Neuronal stem cell (in vitro differentiated cells): Measurements from ENCODE around the gene CTDP1.
A peak's percentile ranks its signal among the peaks of the same experiment; 100 is the strongest.

Experiments used
- DNase-seq: peaks from one replicate; pipeline ENCODE4 v3.0.0-alpha.2; 2013; ENCODE audit warnings: low spot score
- H2AFZ ChIP-seq: one replicate; pipeline ENCODE4 v1.6.1; 2013; ENCODE audit warnings: mild to moderate bottlenecking, low read length, inconsistent platforms
- H2AK5ac ChIP-seq: 2 replicates; pipeline ENCODE4 v1.6.1; 2013; ENCODE audit warnings: low read depth, mild to moderate bottlenecking, inconsistent platforms, low read length, moderate library complexity, mixed read lengths
- H2BK120ac ChIP-seq: 2 replicates; pipeline ENCODE4 v1.6.1; 2013; ENCODE audit warnings: low read depth, mild to moderate bottlenecking, inconsistent platforms, low read length, moderate library complexity, mixed read lengths
- H2BK12ac ChIP-seq: one replicate; pipeline ENCODE4 v1.6.1; 2013; ENCODE audit warnings: low read length, inconsistent platforms
- H2BK15ac ChIP-seq: 2 replicates; pipeline ENCODE4 v1.6.1; 2013; ENCODE audit warnings: mild to moderate bottlenecking, low read length, inconsistent platforms, mixed read lengths
- H2BK5ac ChIP-seq: one replicate; pipeline ENCODE4 v1.6.1; 2013; ENCODE audit warnings: inconsistent platforms, mild to moderate bottlenecking, low read length, moderate library complexity
- H3K14ac ChIP-seq: one replicate; pipeline ENCODE4 v1.6.1; 2013; ENCODE audit warnings: low read length, inconsistent platforms
- H3K18ac ChIP-seq: 2 replicates; pipeline ENCODE4 v1.6.1; 2013; ENCODE audit warnings: low read length, inconsistent platforms
- H3K23ac ChIP-seq: 2 replicates; pipeline ENCODE4 v1.6.1; 2013; ENCODE audit warnings: low read depth, mild to moderate bottlenecking, mixed read lengths, low read length, inconsistent platforms; ENCODE audit not compliant: poor library complexity
- H3K27ac ChIP-seq: replicated peaks from 3 replicates; pipeline ENCODE4 v1.5.1; 2013; ENCODE audit warnings: low read length, inconsistent platforms
- H3K27me3 ChIP-seq, 3 experiments: 2 replicates each; pipeline ENCODE4 v1.6.1; 2013; ENCODE audit warnings: low read length in 3 of 3, mild to moderate bottlenecking in 2 of 3, inconsistent platforms in 1 of 3, low read depth in 1 of 3, mixed read lengths in 1 of 3, moderate library complexity in 1 of 3; ENCODE audit not compliant: control insufficient read depth in 3 of 3, insufficient read depth in 3 of 3
- H3K36me3 ChIP-seq, 2 donors: replicated peaks in 1 of 2; 2 replicates each; pipeline ENCODE4 v1.6.1; 2013; ENCODE audit warnings: low read length in 2 of 2; ENCODE audit not compliant: control insufficient read depth in 2 of 2, insufficient read depth in 2 of 2
- H3K4ac ChIP-seq: 2 replicates; pipeline ENCODE4 v1.6.1; 2013; ENCODE audit warnings: inconsistent platforms, mild to moderate bottlenecking, low read length, moderate library complexity
- H3K4me1 ChIP-seq, 2 donors: 1 replicate in 1 of 2; 2 replicates in 1 of 2; pipeline ENCODE4 v1.6.1; 2013; ENCODE audit warnings: low read length in 2 of 2, low read depth in 1 of 2; ENCODE audit not compliant: control insufficient read depth in 2 of 2, insufficient read depth in 1 of 2
- H3K4me2 ChIP-seq: one replicate; pipeline ENCODE4 v1.6.1; 2013; ENCODE audit warnings: mild to moderate bottlenecking, low read length, inconsistent platforms; ENCODE audit not compliant: insufficient read depth, poor library complexity, severe bottlenecking
- H3K4me3 ChIP-seq, 2 donors: 2 replicates each; pipeline ENCODE4 v1.5.1; 2013; ENCODE audit warnings: low read length in 2 of 2, mild to moderate bottlenecking in 2 of 2, inconsistent platforms in 1 of 2, moderate library complexity in 1 of 2
- H3K79me1 ChIP-seq: one replicate; pipeline ENCODE4 v1.6.1; 2013; ENCODE audit warnings: low read depth, mild to moderate bottlenecking, inconsistent platforms, low read length, moderate library complexity
- H3K9ac ChIP-seq: one replicate; pipeline ENCODE4 v1.6.1; 2013; ENCODE audit warnings: mild to moderate bottlenecking, low read depth, low read length, inconsistent platforms; ENCODE audit not compliant: poor library complexity
- H3K9me3 ChIP-seq, 2 donors: replicated peaks in 1 of 2; 2 replicates each; pipeline versions ENCODE3 to v1.6.1; 2013; ENCODE audit warnings: low read length in 2 of 2, mild to moderate bottlenecking in 2 of 2, inconsistent platforms in 1 of 2, low read depth in 1 of 2, mixed read lengths in 1 of 2, moderate library complexity in 1 of 2; ENCODE audit not compliant: control insufficient read depth in 2 of 2, insufficient read depth in 1 of 2
- H4K8ac ChIP-seq: one replicate; pipeline ENCODE4 v1.6.1; 2013; ENCODE audit warnings: low read depth, mild to moderate bottlenecking, inconsistent platforms, low read length, moderate library complexity
- H4K91ac ChIP-seq: one replicate; pipeline ENCODE4 v1.6.1; 2013; ENCODE audit warnings: low read length, low read depth, mild to moderate bottlenecking, inconsistent platforms; ENCODE audit not compliant: poor library complexity
- WGBS, 2 donors: extraction: QIAGEN DNeasy Blood & Tissue Kit; methylation state at CpG; one replicate each; pipeline ENCODE4 v1.1.7; 2013; ENCODE audit warnings: missing lambda C conversion rate in 2 of 2, mixed read lengths in 1 of 2; ENCODE audit not compliant: insufficient read length in 2 of 2, insufficient replicate concordance in 1 of 2; ENCODE audit errors: extremely low coverage in 2 of 2; 5-methylcytosine and 5-hydroxymethylcytosine counted together

Gene CTDP1

DNA sequence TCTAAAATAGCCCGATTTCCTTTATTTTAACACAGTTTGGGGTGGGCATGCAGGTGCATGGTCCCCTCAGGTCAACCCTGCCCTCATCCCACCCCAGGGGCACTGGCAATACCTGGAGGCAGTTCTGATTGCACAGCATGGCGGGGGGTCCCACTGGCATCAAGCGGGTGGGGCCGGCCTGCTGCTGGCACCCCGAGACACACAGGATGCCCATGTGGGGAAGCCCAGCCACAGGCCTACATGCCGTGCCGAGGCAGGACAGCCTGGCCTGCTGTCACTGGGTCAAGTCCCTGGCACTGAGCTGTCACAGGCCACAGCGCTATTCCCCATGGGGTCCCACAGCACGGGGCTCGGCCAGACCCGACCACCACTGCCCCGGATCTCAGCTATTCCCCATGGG lies 106.2 kb downstream of the CTDP1 start:
- peak overlapping the region; percentile 16 for H3K18ac ChIP-seq
- H3K27ac ChIP-seq, result no peak overlapping the region
- no peak overlapping the region for H2BK5ac ChIP-seq
- H3K36me3 ChIP-seq, result peaks cover 0 to 4% of the 10 kb centered on the region in 2 donors
- no peak overlapping the region for H3K9ac ChIP-seq
- no peak overlapping the region for H3K4me2 ChIP-seq
- no CpG with 5 or more reads among the region's 12 CpGs for WGBS, 2 donors
- peaks cover 4% of the 10 kb centered on the region for H3K79me1 ChIP-seq
- no peak for DNase-seq
- peak overlapping the region; percentile 37 for H3K23ac ChIP-seq
- H3K9me3 ChIP-seq, result peaks cover 4 to 12% of the 10 kb centered on the region in 2 donors
- no peak overlapping the region for H2AK5ac ChIP-seq
- peaks cover 13 to 75% (median 33%) of the 10 kb centered on the region in 3 experiments for H3K27me3 ChIP-seq
- no peak overlapping the region for H4K8ac ChIP-seq
- H2BK12ac ChIP-seq, result no peak overlapping the region
- no peak overlapping the region for H3K14ac ChIP-seq
- no peak overlapping the region for H3K4me3 ChIP-seq
- no peak overlapping the region for H2BK15ac ChIP-seq
- H3K4me1 ChIP-seq, result peaks cover 0 to 3% of the 10 kb centered on the region in 2 donors
- H4K91ac ChIP-seq, result no peak overlapping the region
- H2BK120ac ChIP-seq, result no peak overlapping the region
- no peak overlapping the region for H2AFZ ChIP-seq
- H3K4ac ChIP-seq, result no peak overlapping the region

DNA sequence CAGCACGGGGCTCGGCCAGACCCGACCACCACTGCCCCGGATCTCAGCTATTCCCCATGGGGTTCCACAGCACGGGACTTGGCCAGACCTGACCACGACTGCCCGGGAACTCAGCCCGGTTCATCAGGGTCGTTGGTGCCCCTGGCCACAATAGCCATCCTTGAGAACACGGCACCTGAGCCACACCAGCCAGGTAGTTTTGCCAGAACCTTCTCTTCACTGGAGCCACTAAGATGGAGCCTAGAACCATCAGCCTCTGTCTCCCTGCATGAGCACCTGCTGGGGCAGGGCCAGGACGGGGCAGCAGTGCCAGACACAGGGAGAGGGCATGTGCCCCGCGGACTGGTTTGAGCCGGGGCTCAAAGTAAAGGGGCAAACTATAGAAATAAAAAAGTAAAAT lies 106.7 kb downstream of the CTDP1 start:
- Histone ChIP-seq H2BK120ac (no peak overlapping the region), H3K9ac (no peak overlapping the region), H3K27ac (no peak overlapping the region), H2AFZ (no peak overlapping the region), H3K4me1 (peaks cover 1 to 3% of the 10 kb centered on the region in 2 donors), H3K4me3 (no peak overlapping the region), H2BK12ac (no peak overlapping the region), H3K18ac (no peak overlapping the region), H2AK5ac (no peak overlapping the region), H2BK15ac (no peak overlapping the region), H3K27me3 (peaks cover 13 to 80% (median 33%) of the 10 kb centered on the region in 3 experiments), H3K23ac (no peak overlapping the region), H4K8ac (no peak overlapping the region), H3K9me3 (peaks cover 4 to 12% of the 10 kb centered on the region in 2 donors), H3K79me1 (peaks cover 4% of the 10 kb centered on the region), H3K4me2 (no peak overlapping the region), H4K91ac (no peak overlapping the region), H2BK5ac (no peak overlapping the region), H3K4ac (no peak overlapping the region), H3K14ac (no peak overlapping the region), H3K36me3 (peaks cover 0 to 4% of the 10 kb centered on the region in 2 donors)
- DNase-seq, result no peak
- no CpG with 5 or more reads among the region's 14 CpGs for WGBS, 2 donors

GRCh38 chr18:79786786-79787526 lies 107.4 kb downstream of the CTDP1 start:
- no peak overlapping the region for H2BK5ac ChIP-seq
- H3K4me2 ChIP-seq, result no peak overlapping the region
- H3K4me1 ChIP-seq, result peaks cover 3 to 8% of the 10 kb centered on the region in 2 donors
- H2AFZ ChIP-seq, result no peak overlapping the region
- no peak overlapping the region for H2BK15ac ChIP-seq
- no peak overlapping the region for H3K27ac ChIP-seq
- peaks cover 0 to 4% of the 10 kb centered on the region in 2 donors for H3K36me3 ChIP-seq
- no CpG with 5 or more reads among the region's 22 CpGs for WGBS, 2 donors
- peak overlapping the region; percentile 75 for H3K23ac ChIP-seq
- no peak overlapping the region for H2BK12ac ChIP-seq
- H4K91ac ChIP-seq, result no peak overlapping the region
- no peak for DNase-seq
- no peak overlapping the region for H3K14ac ChIP-seq
- peaks cover 13 to 84% (median 33%) of the 10 kb centered on the region in 3 experiments for H3K27me3 ChIP-seq
- peaks cover 4% of the 10 kb centered on the region for H3K79me1 ChIP-seq
- H3K4me3 ChIP-seq, result peak overlapping the region in 1 of 2 donors; percentile 5
- peak overlapping the region; percentile 32 for H3K18ac ChIP-seq
- H2BK120ac ChIP-seq, result no peak overlapping the region
- H2AK5ac ChIP-seq, result peak overlapping the region; percentile 60
- H3K4ac ChIP-seq, result no peak overlapping the region
- H3K9me3 ChIP-seq, result peaks cover 4 to 12% of the 10 kb centered on the region in 2 donors
- H4K8ac ChIP-seq, result no peak overlapping the region
- H3K9ac ChIP-seq, result no peak overlapping the region

DNA sequence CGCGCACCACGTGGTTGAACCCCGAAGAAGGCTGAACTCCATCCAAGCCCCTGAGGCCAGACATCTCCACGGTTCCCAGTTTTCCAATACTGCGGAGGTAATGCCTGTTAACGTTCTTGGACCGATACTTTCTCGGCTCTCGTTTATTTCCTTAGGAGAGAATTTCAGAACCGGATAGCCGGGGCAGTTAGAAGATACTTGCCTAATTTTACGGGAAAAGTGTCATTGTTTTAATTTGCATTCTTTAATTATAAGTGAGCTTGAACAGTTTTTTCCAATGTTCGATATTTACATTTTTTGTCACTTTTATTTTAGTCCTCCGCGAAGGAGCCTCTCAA lies 107.9 kb downstream of the CTDP1 start:
- H3K9me3 ChIP-seq, result peaks cover 4 to 12% of the 10 kb centered on the region in 2 donors
- H3K27ac ChIP-seq, result no peak overlapping the region
- no peak overlapping the region for H2BK5ac ChIP-seq
- no peak overlapping the region for H3K4me2 ChIP-seq
- H3K18ac ChIP-seq, result no peak overlapping the region
- peak overlapping the region; percentile 60 for H2AK5ac ChIP-seq
- H2BK15ac ChIP-seq, result no peak overlapping the region
- H3K27me3 ChIP-seq, result peaks cover 13 to 85% (median 33%) of the 10 kb centered on the region in 3 experiments
- H2BK120ac ChIP-seq, result no peak overlapping the region
- no peak overlapping the region for H3K23ac ChIP-seq
- H3K79me1 ChIP-seq, result peaks cover 4% of the 10 kb centered on the region
- no CpG with 5 or more reads among the region's 16 CpGs for WGBS, 2 donors
- peaks cover 3 to 9% of the 10 kb centered on the region in 2 donors for H3K4me1 ChIP-seq
- H4K8ac ChIP-seq, result no peak overlapping the region
- no peak overlapping the region for H4K91ac ChIP-seq
- H3K4ac ChIP-seq, result no peak overlapping the region
- peaks cover 0 to 4% of the 10 kb centered on the region in 2 donors for H3K36me3 ChIP-seq
- no peak overlapping the region for H2BK12ac ChIP-seq
- H3K14ac ChIP-seq, result no peak overlapping the region
- H3K9ac ChIP-seq, result no peak overlapping the region
- no peak for DNase-seq
- H2AFZ ChIP-seq, result no peak overlapping the region
- no peak overlapping the region for H3K4me3 ChIP-seq
